ENCODE measurements around the gene HERC3.

DNA sequence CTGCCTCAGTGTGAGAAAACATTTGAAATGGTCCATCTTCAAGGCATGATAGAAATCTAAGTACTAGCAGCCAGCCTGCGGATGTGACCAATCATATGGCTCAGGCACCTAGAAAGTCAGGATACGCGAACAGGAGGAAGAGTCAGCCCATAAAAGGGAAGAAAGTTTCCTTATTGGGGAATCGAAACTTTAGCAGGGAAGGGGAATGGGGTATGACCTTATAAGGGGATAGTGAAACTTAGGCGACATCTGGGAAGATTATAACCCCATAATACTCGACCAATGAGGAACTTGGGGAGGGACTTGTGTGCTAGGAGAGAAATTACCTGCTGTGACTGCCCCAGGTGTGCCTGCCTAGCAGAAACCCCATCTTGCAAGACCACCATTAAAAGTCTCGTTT is 42.5 kb upstream of the HERC3 start:
- no peak for TF ChIP-seq GATA3 (IDR thresholded peaks at IDR 0.05; ENCODE audit: low read depth, low read length)
- TF ChIP-seq GATA2 (IDR thresholded peaks at IDR 0.05; ENCODE audit: low read depth, low read length) = no peak

All from SH-SY5Y (cell line).